Measurements from ENCODE around the gene SLC8A3.

GRCh38 chr14:70212752-70213151 lies 24.0 kb upstream of the SLC8A3 start:
- TF ChIP-seq SREBF2 (IDR thresholded peaks at IDR 0.05; ENCODE audit: low read length) = no peak
- TF ChIP-seq RCOR1 (conservative IDR thresholded peaks at IDR 0.05; ENCODE audit: low read depth, low read length) = no peak
- no peak for TF ChIP-seq NBN (IDR thresholded peaks at IDR 0.05)
- no peak for TF ChIP-seq MAX (IDR thresholded peaks at IDR 0.05; ENCODE audit: low read depth, low read length)
- TF ChIP-seq ZNF24 (IDR thresholded peaks at IDR 0.05) = no peak
- TF ChIP-seq SRF (IDR thresholded peaks at IDR 0.05; ENCODE audit: low read depth in 2 of 2, low read length in 2 of 2) = no peak
- no peak for TF ChIP-seq EZH2 (IDR thresholded peaks at IDR 0.05; ENCODE audit: borderline replicate concordance, control insufficient read depth, low read depth, low read length)
